ENCODE data around the gene BRD8. TPM values are rescaled to one million over a fixed set of nuclear protein-coding genes. Genes with fewer than 3 reads are reported as not detected.
"Not testable (repeated sequence)": the region's sequence is repeated elsewhere in the genome, so short reads cannot be mapped to it uniquely, and the experiment has no call there.

Gene BRD8
- total and polyA plus RNA-seq, 10 of the 15 experiments (the other 5 are each of a cell fraction or from before 2014, with no cell fraction given), result 28.1 to 78.5 (median 44.5) TPM

DNA sequence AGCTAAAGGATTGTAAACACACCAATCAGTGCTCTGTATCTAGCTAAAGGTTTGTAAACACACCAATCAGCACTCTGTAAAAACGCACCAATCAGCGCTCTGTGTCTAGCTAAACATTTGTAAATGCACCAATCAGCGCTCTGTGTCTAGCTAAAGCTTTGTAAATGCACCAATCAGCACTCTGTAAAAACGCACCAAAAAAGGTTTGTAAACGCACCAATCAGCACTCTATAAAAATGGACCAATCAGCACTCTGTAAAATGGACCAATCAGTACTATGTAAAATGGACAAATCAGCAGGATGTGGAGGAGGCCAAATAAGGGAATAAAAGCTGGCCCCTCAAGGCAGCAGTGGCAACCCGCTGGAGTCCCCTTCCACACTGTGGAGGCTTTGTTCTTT is 34.9 kb downstream of the BRD8 start:
- ChIA-PET SMC1A (ENCODE audit: uncharacterized antibody, unreplicated experiment) (interaction anchor here (1.0 to 1.7 kb wide), 3 partner anchors 41 to 68 kb away, joined by 3 to 4 read pairs (median 3); no protein-coding TSS in a partner anchor), CTCF (interaction anchor here (0.8 to 2.7 kb wide), 4 partner anchors 10 to 71 kb away, joined by 3 to 9 read pairs (median 3); no protein-coding TSS in a partner anchor)
- FAIRE-seq, result not testable (repeated sequence)

DNA sequence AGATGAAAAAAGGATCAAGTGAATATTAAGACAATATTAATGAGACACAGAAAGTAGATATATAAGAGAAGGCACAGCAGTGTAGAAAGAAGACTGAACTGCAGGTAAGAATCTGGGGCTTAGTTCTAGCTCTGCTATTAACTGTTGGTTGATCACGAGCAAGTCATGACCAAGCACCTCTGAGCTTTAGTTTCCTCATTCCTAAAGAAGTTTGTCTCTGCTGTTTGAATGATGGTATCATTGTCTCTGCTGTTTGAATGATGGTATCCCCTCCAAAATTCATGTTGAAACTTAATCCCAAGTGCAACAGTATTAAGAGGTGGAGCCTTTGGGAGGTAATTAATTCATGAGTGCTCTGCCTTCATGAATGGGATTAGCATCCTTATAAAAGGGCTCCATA is 36.7 kb downstream of the BRD8 start:
- H3K4me3 ChIP-seq, result no peak overlapping the region
- no peaks in the 10 kb centered on the region for H3K4me1 ChIP-seq (ENCODE audit: control insufficient read depth, insufficient read depth, low read length)
- CTCF ChIA-PET, result interaction anchor here (1.5 kb wide), 1 partner anchor 9 kb away, joined by 5 read pairs; no protein-coding TSS in a partner anchor
- intact Hi-C loops (cut with micrococcal nuclease; ENCODE audit: unreplicated experiment) (no loop called here), in situ Hi-C loops (cut with MboI) (no loop called here)
- SMC1A ChIA-PET (ENCODE audit: uncharacterized antibody, unreplicated experiment), result no interaction called here
- H3K36me3 ChIP-seq (ENCODE audit: control insufficient read depth in 2 of 2, insufficient read depth in 2 of 2, low read length in 1 of 2), result no peaks in the 10 kb centered on the region
- H3K9me3 ChIP-seq (replicated peaks; ENCODE audit: control insufficient read depth, insufficient read depth, low read length), result no peaks in the 10 kb centered on the region
- RAD21 ChIA-PET (ENCODE audit: unreplicated experiment), result no interaction called here
- WGBS (ENCODE audit: insufficient coverage, insufficient replicate concordance, low lambda C conversion rate, missing lambda C conversion rate), result 40% methylated on average over 1 of the region's 1 CpG
- no peak overlapping the region for H3K4me2 ChIP-seq (ENCODE audit: control insufficient read depth, insufficient read depth)
- no peak for TF ChIP-seq ESRRA (IDR thresholded peaks at IDR 0.05; ENCODE audit: low read length)
- no peak for TF ChIP-seq RAD21 (IDR thresholded peaks at IDR 0.05; ENCODE audit: insufficient read depth, low read depth, low read length)
- H3K79me2 ChIP-seq (ENCODE audit: control insufficient read depth, insufficient read depth, low read length), result no peaks in the 10 kb centered on the region
- H2AFZ ChIP-seq (ENCODE audit: control insufficient read depth, low read depth, low read length), result no peak overlapping the region
- DNase-seq (ENCODE audit: low read depth, low spot score), result no peak
- no TSS peak for BruUV-seq (replicated peaks)
- H3K27me3 ChIP-seq (replicated peaks in 1 of 2; ENCODE audit: control insufficient read depth in 2 of 2, insufficient read depth in 2 of 2, low read length in 1 of 2), result no peaks in the 10 kb centered on the region
- no peak overlapping the region for H3K27ac ChIP-seq (ENCODE audit: control insufficient read depth, insufficient read depth)
- no peaks in the 10 kb centered on the region for H4K20me1 ChIP-seq (ENCODE audit: control insufficient read depth, insufficient read depth)
- no peak for FAIRE-seq
- H3K9ac ChIP-seq (ENCODE audit: control insufficient read depth, insufficient read depth, low read length), result no peak overlapping the region
- no peak for ATAC-seq
- POLR2A ChIA-PET, result interaction anchor here (1.3 kb wide), 1 partner anchor 60 kb away, joined by 3 read pairs; no protein-coding TSS in a partner anchor

More for the DNA sequence above, 34.9 kb downstream of the BRD8 start:
- H3K4me1 ChIP-seq (ENCODE audit: control insufficient read depth, insufficient read depth, low read length); H3K9ac ChIP-seq (ENCODE audit: control insufficient read depth, insufficient read depth, low read length); RAD21 ChIA-PET (ENCODE audit: unreplicated experiment); H2AFZ ChIP-seq (ENCODE audit: control insufficient read depth, low read depth, low read length); H3K79me2 ChIP-seq (ENCODE audit: control insufficient read depth, insufficient read depth, low read length); DNase-seq (ENCODE audit: low read depth, low spot score); H3K4me2 ChIP-seq (ENCODE audit: control insufficient read depth, insufficient read depth); ATAC-seq; H4K20me1 ChIP-seq (ENCODE audit: control insufficient read depth, insufficient read depth); POLR2A ChIA-PET; intact Hi-C loops (cut with micrococcal nuclease; ENCODE audit: unreplicated experiment); H3K36me3 ChIP-seq (ENCODE audit: control insufficient read depth in 2 of 2, insufficient read depth in 2 of 2, low read length in 1 of 2); H3K4me3 ChIP-seq; in situ Hi-C loops (cut with MboI); BruUV-seq (replicated peaks); H3K27me3 ChIP-seq (replicated peaks in 1 of 2; ENCODE audit: control insufficient read depth in 2 of 2, insufficient read depth in 2 of 2, low read length in 1 of 2); H3K9me3 ChIP-seq (replicated peaks; ENCODE audit: control insufficient read depth, insufficient read depth, low read length); H3K27ac ChIP-seq (ENCODE audit: control insufficient read depth, insufficient read depth): not testable (repeated sequence)
- peak; percentile 56; the same call in 1 of the 2 replicates for TF ChIP-seq NFYB (IDR thresholded peaks at IDR 0.05; ENCODE audit: insufficient read depth, low read depth, low read length)
- 76% methylated on average over 6 of the region's 6 CpGs for WGBS (ENCODE audit: insufficient coverage, insufficient replicate concordance, low lambda C conversion rate, missing lambda C conversion rate)
